H1 (cell line): ENCODE data around the gene ZMYM4. TPM values are rescaled to one million over a fixed set of nuclear protein-coding genes. Genes with fewer than 3 reads are reported as not detected.

Source experiments
- CTCF ChIA-PET: fragments of 300-600 bp; sonication (Branson Sonifier 250); formaldehyde crosslinking; loops from one replicate; lab custom pipeline; 2021; ENCODE audit not compliant: partially characterized antibody; lab: Charles Lee
- POLR2A ChIA-PET: fragments of 300-600 bp; sonication (Branson Sonifier 250); formaldehyde crosslinking; loops from one replicate; lab custom pipeline; 2021; ENCODE audit warnings: inconsistent platforms; ENCODE audit not compliant: partially characterized antibody; lab: Charles Lee
- DNase-seq, 2 experiments: peaks; one replicate each; pipeline versions ENCODE4 v3.0.0 to v3.0.0-alpha.2; 2010 to 2022; ENCODE audit warnings: low spot score in 2 of 2, low read depth in 1 of 2, mixed read lengths in 1 of 2
- FAIRE-seq: peaks from 2 replicates; lab custom pipeline; 2011; peaks lifted over from hg19 to GRCh38; lab: Jason Lieb, UNC
- H2AFZ ChIP-seq: 2 replicates; pipeline ENCODE4 v1.8.1; 2012; ENCODE audit warnings: low read length, inconsistent platforms
- H2AK5ac ChIP-seq: 2 replicates; pipeline ENCODE4 v1.6.1; 2013; ENCODE audit warnings: low read depth, low read length
- H2BK120ac ChIP-seq: replicated peaks from 2 replicates; pipeline ENCODE3; 2013; ENCODE audit warnings: low read depth, low read length, inconsistent platforms
- H2BK12ac ChIP-seq: 2 replicates; pipeline ENCODE4 v1.6.1; 2013; ENCODE audit warnings: low read depth, low read length
- H2BK15ac ChIP-seq: 2 replicates; pipeline ENCODE4 v1.6.1; 2013; ENCODE audit warnings: low read length
- H2BK20ac ChIP-seq: 2 replicates; pipeline ENCODE4 v1.6.1; 2013; ENCODE audit warnings: low read length
- H2BK5ac ChIP-seq: 2 replicates; pipeline ENCODE4 v1.6.1; 2013; ENCODE audit warnings: low read depth, low read length
- H3K14ac ChIP-seq: 2 replicates; pipeline ENCODE4 v1.6.1; 2013; ENCODE audit warnings: inconsistent platforms; ENCODE audit not compliant: insufficient read length
- H3K18ac ChIP-seq: 2 replicates; pipeline ENCODE4 v1.6.1; 2013; ENCODE audit warnings: low read length; ENCODE audit errors: extremely low read depth
- H3K23ac ChIP-seq: 2 replicates; pipeline ENCODE4 v1.6.1; 2013; ENCODE audit warnings: inconsistent platforms; ENCODE audit not compliant: insufficient read length
- H3K23me2 ChIP-seq: 2 replicates; pipeline ENCODE4 v1.6.1; 2013; ENCODE audit warnings: low read depth, low read length
- H3K27ac ChIP-seq: 2 replicates; pipeline ENCODE4 v1.6.1; 2011; ENCODE audit warnings: low read depth, low read length, inconsistent platforms
- H3K27me3 ChIP-seq, 4 experiments: replicated peaks in 1 of 4; 1 replicate in 1 of 4; 2 replicates in 3 of 4; pipeline versions ENCODE4 v1.6.1 to v1.8.1; 2011 to 2013; ENCODE audit warnings: low read length in 3 of 4, mild to moderate bottlenecking in 3 of 4, inconsistent platforms in 2 of 4, mixed read lengths in 2 of 4, moderate library complexity in 1 of 4; ENCODE audit not compliant: control insufficient read depth in 3 of 4, insufficient read depth in 3 of 4; ENCODE audit errors: extremely low read depth in 1 of 4
- H3K36me3 ChIP-seq, 4 experiments: 2 replicates each; pipeline versions ENCODE4 v1.6.1 to v1.8.1; 2011 to 2013; ENCODE audit warnings: mild to moderate bottlenecking in 4 of 4, low read length in 3 of 4, moderate library complexity in 2 of 4, control low read depth in 1 of 4, inconsistent platforms in 1 of 4; ENCODE audit not compliant: insufficient read depth in 4 of 4, control insufficient read depth in 2 of 4
- H3K4ac ChIP-seq: replicated peaks from 2 replicates; pipeline ENCODE3; 2013; ENCODE audit warnings: low read length, low read depth, mixed read lengths, inconsistent platforms; ENCODE audit not compliant: insufficient read length
- H3K4me1 ChIP-seq, 4 experiments: replicated peaks in 1 of 4; 1 replicate in 1 of 4; 2 replicates in 3 of 4; pipeline versions ENCODE4 v1.6.1 to v1.8.1; 2011 to 2013; ENCODE audit warnings: low read length in 3 of 4, inconsistent platforms in 2 of 4, mixed read lengths in 1 of 4; ENCODE audit not compliant: insufficient read depth in 4 of 4, control insufficient read depth in 3 of 4
- H3K4me2 ChIP-seq, 2 experiments: 2 replicates each; pipeline versions ENCODE4 v1.6.1 to v1.8.1; 2011 to 2013; ENCODE audit warnings: low read depth in 2 of 2, low read length in 2 of 2, control low read depth in 1 of 2, inconsistent platforms in 1 of 2, mild to moderate bottlenecking in 1 of 2; ENCODE audit not compliant: insufficient read depth in 1 of 2
- H3K4me3 ChIP-seq, 4 experiments: fragments of 200-600, 300-600 bp in 1 of 4; sonication (generic), shearing (Covaris generic), sonication (Bioruptor Twin) in 1 of 4; 2 replicates each; pipeline versions ENCODE4 v1.5.1 to v1.8.1; 2011 to 2016; ENCODE audit warnings: low read length in 4 of 4, low read depth in 3 of 4, control low read depth in 2 of 4, inconsistent platforms in 2 of 4, mild to moderate bottlenecking in 2 of 4, mixed read lengths in 1 of 4, moderate library complexity in 1 of 4; ENCODE audit not compliant: insufficient read depth in 2 of 4; ENCODE audit errors: extremely low read depth in 1 of 4
- H3K56ac ChIP-seq: replicated peaks from 2 replicates; pipeline ENCODE3; 2013; ENCODE audit warnings: low read depth, mild to moderate bottlenecking, mixed read lengths, low read length, inconsistent platforms; ENCODE audit not compliant: insufficient read length
- H3K79me1 ChIP-seq: 2 replicates; pipeline ENCODE4 v1.6.1; 2013; ENCODE audit warnings: low read depth, low read length, control low read depth
- H3K79me2 ChIP-seq, 2 experiments: 2 replicates each; pipeline versions ENCODE4 v1.6.1 to v1.8.1; 2012 to 2013; ENCODE audit warnings: low read length in 2 of 2, mild to moderate bottlenecking in 2 of 2, inconsistent platforms in 1 of 2; ENCODE audit not compliant: insufficient read depth in 2 of 2, control insufficient read depth in 1 of 2
- H3K9ac ChIP-seq, 4 experiments: replicated peaks in 1 of 4; 1 replicate in 1 of 4; 2 replicates in 3 of 4; pipeline versions ENCODE4 v1.6.1 to v1.8.1; 2011 to 2013; ENCODE audit warnings: low read depth in 3 of 4, low read length in 3 of 4, control low read depth in 2 of 4, mild to moderate bottlenecking in 2 of 4, moderate library complexity in 2 of 4, inconsistent platforms in 1 of 4; ENCODE audit errors: extremely low read depth in 1 of 4
- H3K9me3 ChIP-seq, 2 experiments: 2 replicates each; pipeline versions ENCODE4 v1.6.1 to v1.8.1; 2012 to 2013; ENCODE audit warnings: mild to moderate bottlenecking in 2 of 2, moderate library complexity in 2 of 2, control low read depth in 1 of 2, inconsistent platforms in 1 of 2, low read depth in 1 of 2, low read length in 1 of 2, mixed read lengths in 1 of 2; ENCODE audit not compliant: insufficient read depth in 2 of 2
- H4K20me1 ChIP-seq, 2 experiments: replicated peaks in 1 of 2; 2 replicates each; pipeline versions ENCODE3 to v1.8.1; 2011 to 2013; ENCODE audit warnings: inconsistent platforms in 2 of 2, low read length in 2 of 2, mild to moderate bottlenecking in 1 of 2; ENCODE audit not compliant: insufficient read depth in 2 of 2, control insufficient read depth in 1 of 2
- H4K5ac ChIP-seq: 2 replicates; pipeline ENCODE4 v1.6.1; 2013; ENCODE audit warnings: low read length, low read depth, mixed read lengths, inconsistent platforms; ENCODE audit not compliant: insufficient read length
- H4K8ac ChIP-seq: 2 replicates; pipeline ENCODE4 v1.8.0; 2013; ENCODE audit warnings: mild to moderate bottlenecking, moderate library complexity, low read length, inconsistent platforms; ENCODE audit not compliant: insufficient read depth; ENCODE audit errors: extremely low read depth
- H4K91ac ChIP-seq: replicated peaks from 2 replicates; pipeline ENCODE3; 2013; ENCODE audit warnings: low read length, mixed read lengths, inconsistent platforms; ENCODE audit not compliant: insufficient read length
- ATF3 ChIP-seq: IDR thresholded peaks from 2 replicates; pipeline ENCODE4 v1.6.1; 2011; ENCODE audit warnings: low read depth, mild to moderate bottlenecking, low read length; ENCODE audit not compliant: insufficient read depth
- CBX8 ChIP-seq: fragments of 300-800, 300-1000 bp; sonication (generic); IDR thresholded peaks from 2 replicates; pipeline ENCODE4 v1.7.1; 2016; ENCODE audit warnings: low read depth, low read length, borderline replicate concordance
- JUN ChIP-seq: IDR thresholded peaks from 2 replicates; pipeline ENCODE4 v1.6.1; 2011; ENCODE audit warnings: low read depth, mild to moderate bottlenecking, improper control_type of control experiment, low read length
- JUND ChIP-seq: IDR thresholded peaks from 2 replicates; pipeline ENCODE4 v1.6.1; 2011; ENCODE audit warnings: mild to moderate bottlenecking, improper control_type of control experiment, low read length
- KDM4A ChIP-seq: IDR thresholded peaks from one replicate; pipeline ENCODE4 v1.7.1; 2012; ENCODE audit warnings: low read depth, mild to moderate bottlenecking, moderate library complexity, low read length, inconsistent platforms; ENCODE audit not compliant: severe bottlenecking
- NANOG ChIP-seq: IDR thresholded peaks from 2 replicates; pipeline ENCODE4 v1.6.1; 2011; ENCODE audit warnings: low read length, low read depth, mild to moderate bottlenecking, inconsistent platforms; ENCODE audit not compliant: insufficient read depth, poor library complexity, severe bottlenecking
- RXRA ChIP-seq: IDR thresholded peaks from 2 replicates; pipeline ENCODE4 v1.6.1; 2011; ENCODE audit warnings: low read depth, mild to moderate bottlenecking, low read length, moderate library complexity; ENCODE audit not compliant: insufficient read depth
- SIN3A ChIP-seq, 2 experiments: IDR thresholded peaks in 1 of 2; conservative IDR thresholded peaks in 1 of 2; 2 replicates each; pipeline ENCODE4 v1.6.1; 2011 to 2012; ENCODE audit warnings: low read length in 2 of 2, improper control_type of control experiment in 1 of 2, low read depth in 1 of 2, mild to moderate bottlenecking in 1 of 2
- SIX5 ChIP-seq: IDR thresholded peaks from 2 replicates; pipeline ENCODE4 v1.6.1; 2011; ENCODE audit warnings: mild to moderate bottlenecking, low read depth, low read length
- SRF ChIP-seq: IDR thresholded peaks from 2 replicates; pipeline ENCODE4 v1.6.1; 2011; ENCODE audit warnings: mild to moderate bottlenecking, low read depth, low read length, moderate library complexity
- YY1 ChIP-seq: IDR thresholded peaks from 2 replicates; pipeline ENCODE4 v1.6.1; 2011; ENCODE audit warnings: low read depth, mild to moderate bottlenecking, low read length
- ZNF274 ChIP-seq: IDR thresholded peaks from 2 replicates; pipeline ENCODE4 v1.7.0; 2012; ENCODE audit warnings: low read length, borderline replicate concordance; ENCODE audit errors: extremely low read depth
- WGBS, 2 experiments: shearing (Covaris generic) in 1 of 2; methylation state at CpG; one replicate each; pipeline versions ENCODE4 v1.1.6 to v1.1.7; 2013 to 2015; ENCODE audit warnings: low lambda C conversion rate in 2 of 2, mixed read lengths in 2 of 2, inconsistent platforms in 1 of 2, low coverage in 1 of 2, missing lambda C conversion rate in 1 of 2; ENCODE audit not compliant: insufficient replicate concordance in 2 of 2, insufficient coverage in 1 of 2, insufficient read length in 1 of 2; ENCODE audit errors: extremely low coverage in 1 of 2, missing lambda C conversion rate in 1 of 2; 5-methylcytosine and 5-hydroxymethylcytosine counted together
- polyA plus RNA-seq, 7 experiments: library from polyadenylated mRNA; depleted of rRNA in 3 of 7; stranded (reverse) in 5 of 7; unstranded in 2 of 7; fragments of >200 nt in 5 of 7; fragments of 200-250 nt in 2 of 7; gene quantifications; 1 replicate in 5 of 7; 2 replicates in 1 of 7; 4 replicates in 1 of 7; pipeline versions ENCODE4 v1.2.1 to v1.2.3, GENCODE V29; 2011 to 2013; ENCODE audit warnings: missing spikeins in 2 of 7, mixed read lengths in 2 of 7
- total RNA-seq: library from RNA; stranded (reverse); fragmentation: NEBNext Ultra II Directional; extraction: Animal tissue kit (Norgen Biotek cat#: 25700); gene quantifications from 2 replicates; pipeline ENCODE4 v1.2.1, GENCODE V29; 2021

Gene ZMYM4
- total and polyA plus RNA-seq, 2 of the 8 experiments (the other 6 are each of a cell fraction or from before 2014, with no cell fraction given) = 16.7 to 81.3 TPM

GRCh38 chr1:35319988-35320713, 51.6 kb downstream of the ZMYM4 start:
- Histone ChIP-seq H3K9me3 (no peaks in the 10 kb centered on the region), H3K4me2 (no peak overlapping the region), H3K27ac (no peak overlapping the region), H3K14ac (no peak overlapping the region), H2BK12ac (no peak overlapping the region), H3K36me3 (no peaks in the 10 kb centered on the region), H4K8ac (no peak overlapping the region), H2AK5ac (no peak overlapping the region), H4K5ac (no peak overlapping the region), H2BK20ac (no peak overlapping the region), H4K20me1 (peaks cover 0 to 2% of the 10 kb centered on the region in 2 experiments), H2BK5ac (no peak overlapping the region), H3K23me2 (no peaks in the 10 kb centered on the region), H2AFZ (no peak overlapping the region), H2BK120ac (no peak overlapping the region), H4K91ac (no peak overlapping the region), H3K9ac (no peak overlapping the region), H3K4me1 (no peaks in the 10 kb centered on the region), H3K4me3 (no peak overlapping the region), H3K18ac (no peak overlapping the region), H3K4ac (no peak overlapping the region), H3K27me3 (no peaks in the 10 kb centered on the region), H2BK15ac (no peak overlapping the region), H3K56ac (no peak overlapping the region), H3K79me1 (0 out of 2 replicates have a peak, but pooled peaks cover 2% of the 10 kb centered on the region), H3K23ac (no peak overlapping the region), H3K79me2 (peaks cover 0 to 55% of the 10 kb centered on the region in 2 experiments; a peak in 2 of 4 replicates)
- ChIA-PET POLR2A (interaction anchor here (0.6 kb wide), 1 partner anchor 141 kb away, joined by 3 read pairs; no protein-coding TSS in a partner anchor), CTCF (interaction anchor here (0.5 to 2.0 kb wide), 2 partner anchors 118 to 167 kb away, joined by 3 to 6 read pairs; no protein-coding TSS in a partner anchor)
- FAIRE-seq (no peak), DNase-seq (no peak)
- WGBS, 2 experiments = 93% methylated on average over 4 of the region's 4 CpGs; no CpG with 5 or more reads in 1 of the 2 experiments
- TF ChIP-seq SRF = no peak
- TF ChIP-seq JUN = no peak
- TF ChIP-seq ATF3 = no peak
- no peak for TF ChIP-seq SIX5
- no peak for TF ChIP-seq CBX8
- TF ChIP-seq KDM4A = no peak
- no peak for TF ChIP-seq SIN3A (conservative IDR thresholded peaks at IDR 0.05 in 1 of 2, IDR thresholded peaks at IDR 0.05 in 1 of 2; ENCODE audit: low read depth in 1 of 2, low read length in 2 of 2)
- no peak for TF ChIP-seq YY1
- TF ChIP-seq JUND = no peak
- TF ChIP-seq NANOG = no peak
- no peak for TF ChIP-seq ZNF274
- no peak for TF ChIP-seq RXRA
